Measurements from ENCODE around the gene USB1. TPM values are rescaled to one million over a fixed set of nuclear protein-coding genes. Genes with fewer than 3 reads are reported as not detected.

The USB1 gene
- polyA plus RNA-seq, 2 of the 4 experiments (the other 2 are of a cell fraction), result 88.8 to 143 TPM

- POLR2A ChIA-PET, result no interaction called here
Measured at GRCh38 chr16:58046936-58047335, 45.7 kb downstream of the USB1 start.

GRCh38 chr16:58047557-58048348 is 46.5 kb downstream of the USB1 start:
- FAIRE-seq (no peak), ATAC-seq (no peak), DNase-seq (ENCODE audit: low read depth in 1 of 2, low spot score in 1 of 2) (no peak)
- CTCF ChIA-PET, result interaction anchor here (0.6 to 1.4 kb wide), 3 partner anchors 18 to 506 kb away, joined by 3 to 4 read pairs (median 3); no protein-coding TSS in a partner anchor
- H3K4me1 ChIP-seq, result no peaks in the 10 kb centered on the region
- 74% methylated on average over 15 of the region's 19 CpGs for WGBS (ENCODE audit: missing lambda C conversion rate)
- no peak overlapping the region for H3K27ac ChIP-seq
- no peak overlapping the region for H3K4me2 ChIP-seq
- no peaks in the 10 kb centered on the region for H3K9me3 ChIP-seq
- TF ChIP-seq REST (IDR thresholded peaks at IDR 0.05), result no peak
- no peak for TF ChIP-seq CBX8 (IDR thresholded peaks at IDR 0.05)
- TF ChIP-seq E2F6 (IDR thresholded peaks at IDR 0.05; ENCODE audit: borderline replicate concordance, low read depth), result no peak
- no peak for TF ChIP-seq CEBPB (IDR thresholded peaks at IDR 0.05)
- no peak for TF ChIP-seq MYC (IDR thresholded peaks at IDR 0.05; ENCODE audit: borderline replicate concordance, low read length)
- no peak for TF ChIP-seq RARB (CRISPR knock-in tag; IDR thresholded peaks at IDR 0.05)
- TF ChIP-seq MAZ (IDR thresholded peaks at IDR 0.05; ENCODE audit: borderline replicate concordance, low read depth, low read length), result no peak
- no peak for TF ChIP-seq PHF8 (IDR thresholded peaks at IDR 0.05; ENCODE audit: borderline replicate concordance, low read depth)
- no peak for TF ChIP-seq USF2 (IDR thresholded peaks at IDR 0.05)
- TF ChIP-seq MAX (IDR thresholded peaks at IDR 0.05), result no peak
- no peak for TF ChIP-seq ZFP36 (IDR thresholded peaks at IDR 0.05; ENCODE audit: borderline replicate concordance, partially characterized antibody)
- no peak for TF ChIP-seq JUNB (IDR thresholded peaks at IDR 0.05)
- TF ChIP-seq JUN (IDR thresholded peaks at IDR 0.05), result no peak
- no peak for TF ChIP-seq HDAC2 (IDR thresholded peaks at IDR 0.05)
- TF ChIP-seq EP300 (IDR thresholded peaks at IDR 0.05), result no peak
- no peak for TF ChIP-seq NFE2L2 (conservative IDR thresholded peaks at IDR 0.05; ENCODE audit: low read length)
- TF ChIP-seq RNF2 (IDR thresholded peaks at IDR 0.05; ENCODE audit: borderline replicate concordance, low read depth), result no peak
- no peak overlapping the region for H3K4me3 ChIP-seq
- POLR2A ChIA-PET, result no interaction called here

More at GRCh38 chr16:58046936-58047335, 45.7 kb downstream of the USB1 start:
- DNase-seq (ENCODE audit: low read depth in 1 of 2, low spot score in 1 of 2), result no peak
- H3K9me3 ChIP-seq, result no peaks in the 10 kb centered on the region
- H3K27ac ChIP-seq, result no peak overlapping the region
- 74% methylated on average over 5 of the region's 6 CpGs for WGBS (ENCODE audit: missing lambda C conversion rate)
- no peak for FAIRE-seq
- H3K4me3 ChIP-seq, result no peak overlapping the region
- no peak for ATAC-seq
- no peaks in the 10 kb centered on the region for H3K4me1 ChIP-seq
- H3K4me2 ChIP-seq, result no peak overlapping the region
- CTCF ChIA-PET, result interaction anchor here (0.9 kb wide), 1 partner anchor 14 kb away, joined by 3 read pairs; no protein-coding TSS in a partner anchor
- TF ChIP-seq HDAC2 (IDR thresholded peaks at IDR 0.05) (no peak), HOXB13 (CRISPR knock-in tag; IDR thresholded peaks at IDR 0.05; ENCODE audit: low read depth) (no peak), E2F6 (IDR thresholded peaks at IDR 0.05; ENCODE audit: borderline replicate concordance, low read depth) (no peak), JUNB (IDR thresholded peaks at IDR 0.05) (no peak), CTCF (IDR thresholded peaks at IDR 0.05) (no peak), ZSCAN20 (CRISPR knock-in tag; IDR thresholded peaks at IDR 0.05) (no peak), CHD4 (IDR thresholded peaks at IDR 0.05; ENCODE audit: borderline replicate concordance) (no peak), EP300 (IDR thresholded peaks at IDR 0.05) (no peak), RARB (CRISPR knock-in tag; IDR thresholded peaks at IDR 0.05) (no peak), CBX2 (IDR thresholded peaks at IDR 0.05; ENCODE audit: borderline replicate concordance, low read depth) (no peak), NFE2L2 (conservative IDR thresholded peaks at IDR 0.05; ENCODE audit: low read length) (no peak), RAD21 (conservative IDR thresholded peaks at IDR 0.05 in 1 of 2, IDR thresholded peaks at IDR 0.05 in 1 of 2) (no peak), MAZ (IDR thresholded peaks at IDR 0.05; ENCODE audit: borderline replicate concordance, low read depth, low read length) (no peak)
